NCI-H1105 treated with DMSO at 0.1 percent for 48 hours (cell line): ENCODE data around the gene RIMBP2.
"Not testable (repeated sequence)": the region's sequence is repeated elsewhere in the genome, so short reads cannot be mapped to it uniquely, and the experiment has no call there.

ENCODE experiments used
- DNase-seq: peaks from one replicate; lab custom pipeline; 2025; lab: John Stamatoyannopoulos, UW

Gene RIMBP2

DNA sequence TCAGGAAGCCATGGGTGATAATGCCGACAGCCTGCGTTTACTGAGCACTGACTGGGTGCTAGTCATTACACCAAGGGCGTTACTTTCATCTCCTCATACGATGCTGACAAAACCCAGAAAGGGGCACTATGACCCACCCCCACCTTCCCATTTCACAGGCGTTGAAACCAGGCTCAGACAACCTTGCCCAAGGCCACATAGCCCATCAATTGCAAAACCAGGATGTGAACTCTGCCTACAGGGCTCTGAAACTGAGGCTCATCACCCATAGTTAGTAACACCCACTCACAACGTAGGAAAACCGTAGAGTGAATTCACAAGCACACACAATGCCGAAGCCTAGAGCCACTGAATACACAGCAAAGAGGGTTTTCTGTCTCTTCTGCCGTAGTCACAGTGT, 119.9 kb downstream of the RIMBP2 start:
- no peak for DNase-seq

DNA sequence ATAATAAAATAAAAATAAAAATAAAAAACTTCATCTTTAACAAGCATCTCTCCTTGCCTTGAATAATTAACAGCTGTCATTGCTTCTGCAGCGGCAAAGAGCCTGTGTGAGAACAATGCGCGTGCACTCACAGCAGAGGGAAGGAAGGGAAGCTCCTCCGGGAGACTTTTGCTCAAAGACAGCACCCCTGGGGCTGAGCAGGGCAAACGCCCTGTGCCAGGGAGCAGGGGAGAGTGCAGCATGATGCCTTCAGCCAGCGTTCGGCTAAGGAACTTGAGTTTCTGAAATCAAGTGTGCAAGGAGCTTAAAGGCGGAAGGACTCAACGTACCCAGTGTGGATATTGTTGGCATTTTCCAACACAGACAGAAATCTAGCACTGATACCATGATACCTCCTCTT, 120.5 kb downstream of the RIMBP2 start:
- DNase-seq = no peak

GRCh38 chr12:130593056-130593455, 123.0 kb downstream of the RIMBP2 start:
- DNase-seq = no peak

- no peak for DNase-seq
Observed at GRCh38 chr12:130592641-130593040, 123.5 kb downstream of the RIMBP2 start.

- no peak for DNase-seq
Observed at GRCh38 chr12:130591736-130592135, 124.4 kb downstream of the RIMBP2 start.

GRCh38 chr12:130590685-130591084, 125.4 kb downstream of the RIMBP2 start:
- no peak for DNase-seq

DNA sequence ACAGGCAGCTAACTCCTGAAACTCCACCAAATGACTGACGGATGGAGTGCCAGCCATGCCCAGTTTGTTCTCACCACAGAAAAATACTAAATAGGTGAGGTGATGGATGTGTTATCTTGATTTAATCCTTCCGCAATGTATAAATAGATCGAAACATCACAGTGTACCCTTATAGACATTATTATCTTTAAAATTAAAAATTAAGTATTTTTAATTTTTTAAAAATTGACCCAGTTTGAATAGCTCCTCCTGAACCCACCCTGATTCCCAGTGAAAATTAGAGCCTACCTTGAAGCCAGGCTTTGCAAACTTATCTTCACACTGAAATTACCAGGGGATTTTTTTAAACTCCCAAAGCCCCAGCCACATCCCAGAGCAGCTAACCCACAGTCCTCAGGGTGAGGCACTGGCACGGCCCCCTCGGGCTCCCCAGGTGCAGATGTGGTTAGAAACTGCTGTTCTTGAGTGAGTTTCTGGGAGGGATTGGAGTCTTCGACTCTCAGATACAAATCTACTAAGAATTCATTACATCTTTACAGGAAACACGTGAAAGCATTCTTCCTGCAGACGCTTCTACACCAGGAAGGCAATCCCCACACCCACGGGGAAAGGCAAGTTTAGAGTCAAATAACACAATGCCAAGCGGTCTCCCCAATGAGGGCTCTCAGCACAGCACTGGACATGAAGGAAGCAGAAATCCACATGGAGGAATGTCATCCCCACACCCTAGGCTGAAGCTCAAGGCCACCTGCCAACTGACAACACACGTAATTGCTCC, 126.4 kb downstream of the RIMBP2 start:
- DNase-seq = peak; percentile 4

- no peak for DNase-seq
Observed at GRCh38 chr12:130588696-130589539, 127.2 kb downstream of the RIMBP2 start.

GRCh38 chr12:130587966-130588365, 128.1 kb downstream of the RIMBP2 start:
- DNase-seq = no peak

- not testable (repeated sequence) for DNase-seq
Observed at GRCh38 chr12:130584475-130584874, 131.6 kb downstream of the RIMBP2 start.

DNA sequence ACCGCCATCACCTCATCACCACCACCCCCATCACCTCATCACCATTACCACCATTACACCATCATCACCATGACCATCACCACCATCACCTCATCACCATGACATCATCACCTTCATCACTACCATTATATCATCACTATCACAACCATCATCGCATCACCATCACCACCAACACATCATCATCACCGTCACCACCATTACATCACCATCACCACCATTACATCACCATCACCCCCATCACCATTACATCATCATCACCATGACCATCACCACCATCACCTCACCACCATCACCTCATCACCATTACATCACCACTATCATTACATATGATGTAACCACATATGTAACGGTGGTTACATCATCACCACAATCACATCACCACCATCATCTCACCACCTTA, 132.3 kb downstream of the RIMBP2 start:
- no peak for DNase-seq

DNA sequence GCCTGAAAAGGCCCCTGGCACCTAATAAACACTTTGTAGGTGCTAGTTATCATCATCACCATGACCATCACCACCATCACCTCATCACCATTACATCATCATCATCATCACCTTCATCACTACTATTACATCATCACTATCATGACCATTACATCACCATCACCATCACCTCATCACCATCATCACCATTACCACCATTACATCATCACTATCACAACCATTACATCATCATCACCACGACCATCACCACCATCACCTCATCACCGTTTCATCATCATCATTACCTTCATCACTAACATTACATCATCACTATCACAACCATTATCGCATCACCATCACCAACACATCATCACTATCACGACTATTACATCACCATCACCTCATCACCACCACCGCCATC, 132.8 kb downstream of the RIMBP2 start:
- DNase-seq = no peak

DNA sequence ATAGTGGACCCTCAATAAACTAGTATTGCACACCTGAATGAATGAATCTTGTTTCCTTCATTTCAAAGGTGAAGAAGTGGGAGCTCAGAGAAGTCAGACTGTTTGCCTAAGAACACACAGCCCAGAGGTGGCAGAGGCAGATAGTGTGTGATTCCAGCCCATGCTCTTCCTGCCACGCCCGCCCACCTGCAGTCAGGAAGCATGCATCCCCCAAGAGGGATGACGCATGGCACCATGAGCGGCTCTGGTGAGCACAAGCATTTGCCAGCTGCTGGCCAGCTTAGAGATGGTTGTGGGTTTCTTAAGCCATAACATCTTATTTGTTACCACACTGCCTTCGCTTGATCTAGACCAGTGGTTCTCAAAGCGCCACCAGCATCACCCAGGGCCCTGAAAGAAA, 133.8 kb downstream of the RIMBP2 start:
- DNase-seq = no peak

DNA sequence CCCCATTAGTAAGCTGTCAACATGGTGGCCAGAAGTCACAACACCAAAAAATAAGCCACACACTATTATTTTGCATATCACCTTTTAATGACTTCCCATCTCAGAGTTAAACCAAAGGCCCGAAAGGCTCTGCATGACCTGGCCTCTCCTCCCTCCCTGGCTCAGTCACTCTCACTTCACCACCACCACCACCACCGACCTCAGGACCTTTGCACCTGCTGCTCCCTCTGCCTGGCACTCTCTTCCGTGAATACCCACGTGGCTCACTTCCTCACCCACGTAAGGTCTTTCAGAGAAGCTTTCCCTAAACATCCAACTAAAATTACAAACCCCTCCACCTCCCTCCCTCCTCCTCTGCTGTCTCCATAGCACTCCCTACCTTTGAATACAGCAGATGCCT, 134.3 kb downstream of the RIMBP2 start:
- no peak for DNase-seq

DNA sequence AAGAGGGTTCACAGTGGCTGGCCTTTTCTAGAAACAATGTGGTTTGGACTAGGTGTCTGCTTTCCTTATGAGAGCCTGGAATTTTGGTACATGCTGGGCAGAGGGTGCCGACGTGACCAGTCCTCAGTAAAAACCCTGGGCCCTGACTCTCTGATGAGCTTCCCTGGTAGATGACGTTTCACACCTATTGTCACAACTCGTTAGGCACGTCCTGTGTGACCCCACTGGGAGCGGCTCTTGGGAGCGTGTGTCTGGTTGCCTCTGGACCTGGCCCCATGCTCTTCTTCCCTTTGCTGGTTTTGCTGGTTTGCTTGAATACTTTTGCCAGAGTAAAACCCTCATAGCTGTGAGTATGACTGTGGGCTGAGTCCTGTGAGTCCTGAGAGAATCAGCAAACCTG, 136.9 kb downstream of the RIMBP2 start:
- no peak for DNase-seq

DNA sequence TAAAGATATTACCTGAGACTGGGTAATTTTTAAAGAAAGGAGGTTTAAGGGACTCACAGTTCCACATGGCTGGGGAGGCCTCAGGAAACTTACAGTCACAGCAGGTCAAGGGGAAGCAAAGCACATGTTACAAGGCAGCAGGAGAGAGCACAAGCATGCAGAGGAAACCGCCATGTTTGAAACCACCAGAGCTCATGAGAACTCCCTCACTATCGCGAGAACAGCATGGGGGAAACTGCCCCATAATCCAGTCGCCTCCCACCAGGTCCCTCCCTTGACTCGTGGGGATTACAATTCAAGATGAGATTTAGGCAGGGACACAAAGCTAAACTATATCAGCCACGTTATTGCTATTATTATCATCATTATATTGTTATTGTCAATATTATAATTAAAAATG, 138.7 kb downstream of the RIMBP2 start:
- no peak for DNase-seq

DNA sequence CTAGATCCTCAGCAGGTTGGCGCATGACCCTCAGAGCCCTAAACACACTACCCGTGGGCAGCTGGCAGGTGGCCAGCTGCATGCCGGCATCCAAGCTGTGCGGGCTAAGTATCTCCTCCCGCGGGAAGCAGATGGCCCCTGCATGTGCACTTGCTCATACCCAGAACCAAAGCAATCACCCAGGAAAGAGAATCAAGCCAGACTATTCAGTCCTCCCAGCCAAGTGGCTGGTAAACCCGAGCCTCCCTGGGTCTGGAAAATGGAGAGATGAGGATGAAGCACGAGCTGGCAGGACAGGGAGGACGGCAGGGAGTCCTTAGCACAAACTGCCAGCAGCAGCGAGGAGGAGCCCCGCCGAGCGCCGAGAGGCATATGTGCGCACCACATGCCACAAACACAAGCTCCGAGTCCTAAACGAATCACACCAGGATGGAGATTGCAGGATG, 139.7 kb downstream of the RIMBP2 start:
- DNase-seq = no peak

- DNase-seq = no peak
Observed at GRCh38 chr12:130574402-130574801, 141.7 kb downstream of the RIMBP2 start.

GRCh38 chr12:130573766-130574165, 142.3 kb downstream of the RIMBP2 start:
- no peak for DNase-seq

DNA sequence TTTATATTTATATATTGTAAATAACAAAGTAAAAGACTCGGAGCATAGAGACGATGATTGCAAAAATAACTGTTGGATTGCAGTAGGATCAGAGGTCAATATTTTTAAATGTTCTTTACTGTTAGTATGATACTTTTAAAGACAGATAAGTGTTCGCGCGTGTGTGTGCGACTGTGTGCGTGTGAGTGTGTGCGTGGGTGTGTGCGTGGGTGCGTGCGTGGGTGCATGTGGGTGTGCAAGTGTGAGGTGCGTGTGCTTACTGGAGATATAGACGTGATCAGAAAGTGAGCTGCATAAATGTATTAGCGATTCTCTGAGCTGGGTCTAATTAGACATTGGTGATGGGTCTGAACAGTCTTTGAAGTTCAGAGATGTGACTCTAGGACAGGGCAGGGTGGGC, 142.9 kb downstream of the RIMBP2 start:
- no peak for DNase-seq

DNA sequence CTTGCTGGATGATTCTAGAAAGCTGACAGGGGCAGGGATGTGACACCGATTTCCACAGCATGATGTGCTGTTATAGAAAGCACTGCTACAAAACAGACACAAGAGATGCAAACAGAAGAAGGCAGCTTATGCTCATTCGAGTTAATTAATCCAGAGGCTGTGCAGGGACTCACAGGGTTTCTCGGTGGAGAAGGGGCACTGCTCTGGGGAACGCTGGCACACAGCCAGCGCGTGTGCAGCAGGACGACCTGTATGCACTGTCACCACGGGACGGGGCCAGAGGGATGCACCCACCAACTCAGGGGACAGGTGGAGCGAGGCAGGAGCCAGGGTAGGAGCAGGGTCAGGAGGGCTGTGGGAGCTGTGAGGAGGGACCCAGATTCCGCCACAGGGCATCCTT, 143.5 kb downstream of the RIMBP2 start:
- no peak for DNase-seq

DNA sequence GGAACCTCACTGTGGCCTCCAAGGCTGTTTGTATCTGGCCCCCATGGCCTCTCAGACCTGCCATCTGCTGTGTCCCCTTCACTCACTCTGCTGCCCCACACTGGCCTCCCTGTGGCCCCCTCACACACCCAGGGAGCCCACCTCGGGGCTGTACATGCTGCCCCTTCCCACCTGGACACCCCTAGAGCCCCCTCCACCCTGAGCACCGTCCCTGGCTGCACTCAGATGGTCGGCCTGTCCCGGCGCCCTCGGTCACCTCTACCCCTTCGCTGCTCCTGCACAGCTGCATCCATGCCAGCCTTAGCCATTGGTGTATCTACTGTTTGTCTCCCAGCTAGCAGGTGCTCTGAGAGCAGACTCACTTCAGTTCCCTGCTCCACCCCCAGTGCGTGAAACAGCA, 144.4 kb downstream of the RIMBP2 start:
- no peak for DNase-seq

GRCh38 chr12:130571089-130571488, 145.0 kb downstream of the RIMBP2 start:
- DNase-seq = no peak
